HG02571 (cell line): ENCODE data around the gene DIDO1.

ENCODE experiments used
- ATAC-seq: cut with Tn5 transposase; IDR thresholded peaks from one replicate; pipeline ENCODE4 v1.9.1; 2021; ENCODE audit warnings: mild to moderate bottlenecking, moderate library complexity; ENCODE audit not compliant: unreplicated experiment

Gene DIDO1

GRCh38 chr20:62897666-62898065 lies 28.6 kb downstream of the DIDO1 start:
- no peak for ATAC-seq

- no peak for ATAC-seq
Observed at GRCh38 chr20:62896526-62896925, 29.8 kb downstream of the DIDO1 start.

- ATAC-seq = no peak
Observed at GRCh38 chr20:62895539-62895938, 30.8 kb downstream of the DIDO1 start.

GRCh38 chr20:62894261-62894660 lies 32.0 kb downstream of the DIDO1 start:
- no peak for ATAC-seq

GRCh38 chr20:62893700-62894099 lies 32.6 kb downstream of the DIDO1 start:
- no peak for ATAC-seq

GRCh38 chr20:62892348-62893304 lies 33.7 kb downstream of the DIDO1 start:
- ATAC-seq = no peak

GRCh38 chr20:62891111-62891510 lies 35.2 kb downstream of the DIDO1 start:
- no peak for ATAC-seq

- no peak for ATAC-seq
Observed at GRCh38 chr20:62890444-62890843, 35.9 kb downstream of the DIDO1 start.

- ATAC-seq = no peak
Observed at GRCh38 chr20:62889871-62890270, 36.4 kb downstream of the DIDO1 start.

- no peak for ATAC-seq
Observed at GRCh38 chr20:62889411-62889810, 36.9 kb downstream of the DIDO1 start.

GRCh38 chr20:62888910-62889309 lies 37.4 kb downstream of the DIDO1 start:
- ATAC-seq = no peak

GRCh38 chr20:62888406-62888805 lies 37.9 kb downstream of the DIDO1 start:
- no peak for ATAC-seq

- ATAC-seq = no peak
Observed at GRCh38 chr20:62887860-62888239, 38.5 kb downstream of the DIDO1 start.

- ATAC-seq = no peak
Observed at GRCh38 chr20:62887152-62887859, 39.0 kb downstream of the DIDO1 start.

GRCh38 chr20:62886709-62887058 lies 39.6 kb downstream of the DIDO1 start:
- ATAC-seq = no peak

GRCh38 chr20:62885896-62886708 lies 40.2 kb downstream of the DIDO1 start:
- no peak for ATAC-seq

- ATAC-seq = no peak
Observed at GRCh38 chr20:62885046-62885895, 41.0 kb downstream of the DIDO1 start.

GRCh38 chr20:62884556-62884955 lies 41.7 kb downstream of the DIDO1 start:
- ATAC-seq = no peak

GRCh38 chr20:62882426-62882825 lies 43.9 kb downstream of the DIDO1 start:
- no peak for ATAC-seq

GRCh38 chr20:62881662-62882395 lies 44.5 kb downstream of the DIDO1 start:
- ATAC-seq = no peak
